ENCODE measurements around the gene LETMD1.
"Not testable (repeated sequence)": the region's sequence is repeated elsewhere in the genome, so short reads cannot be mapped to it uniquely, and the experiment has no call there.

The LETMD1 gene

GRCh38 chr12:51047655-51048540, at the start of gene LETMD1:
LETMD1 (plus strand) TSS chr12:51048327; CDS start chr12:51048357, 30 bp downstream.
- DNase-seq = peak; percentile 92

GRCh38 chr12:50999093-50999492, 49.0 kb upstream of the LETMD1 start:
- no peak for DNase-seq

GRCh38 chr12:51000245-51000644, 47.9 kb upstream of the LETMD1 start:
- DNase-seq = peak; percentile 22

- no peak for DNase-seq
Observed at GRCh38 chr12:51001799-51002198, 46.3 kb upstream of the LETMD1 start.

- DNase-seq = no peak
Observed at GRCh38 chr12:51004504-51004903, 43.6 kb upstream of the LETMD1 start.

- DNase-seq = no peak
Observed at GRCh38 chr12:51005030-51005429, 43.1 kb upstream of the LETMD1 start.

- no peak for DNase-seq
Observed at GRCh38 chr12:51005671-51006070, 42.5 kb upstream of the LETMD1 start.

GRCh38 chr12:51008329-51009055, 39.6 kb upstream of the LETMD1 start:
- no peak for DNase-seq

- peak; percentile 57 for DNase-seq
Observed at GRCh38 chr12:51009056-51009440, 39.1 kb upstream of the LETMD1 start.

GRCh38 chr12:51011955-51012354, 36.2 kb upstream of the LETMD1 start:
- no peak for DNase-seq

GRCh38 chr12:51012570-51013236, 35.4 kb upstream of the LETMD1 start:
- no peak for DNase-seq

GRCh38 chr12:51013441-51013840, 34.7 kb upstream of the LETMD1 start:
- no peak for DNase-seq

GRCh38 chr12:51014467-51014866, 33.7 kb upstream of the LETMD1 start:
- DNase-seq = not testable (repeated sequence)

- no peak for DNase-seq
Observed at GRCh38 chr12:51017452-51017851, 30.7 kb upstream of the LETMD1 start.

- no peak for DNase-seq
Observed at GRCh38 chr12:51018956-51019355, 29.2 kb upstream of the LETMD1 start.

- DNase-seq = no peak
Observed at GRCh38 chr12:51019927-51020326, 28.2 kb upstream of the LETMD1 start.

- no peak for DNase-seq
Observed at GRCh38 chr12:51020448-51021182, 27.5 kb upstream of the LETMD1 start.

GRCh38 chr12:51021694-51022093, 26.4 kb upstream of the LETMD1 start:
- DNase-seq = no peak

GRCh38 chr12:51023625-51024382, 24.3 kb upstream of the LETMD1 start:
- DNase-seq = no peak

GRCh38 chr12:51025338-51025835, 22.7 kb upstream of the LETMD1 start:
- no peak for DNase-seq

GRCh38 chr12:51025836-51026638, 22.1 kb upstream of the LETMD1 start, which contains the start of gene SLC11A2:
SLC11A2 (minus strand) TSS chr12:51026384; CDS start chr12:51010728, 15,656 bp downstream.
- peak; percentile 94 for DNase-seq

Data from stimulated activated CD4-positive, alpha-beta T cell treated with anti-CD3 and anti-CD28 coated beads, Interleukin-4, amount 100 ng/mL, for 24 hours (primary cell).